IMR-90 (cell line): ENCODE results near the gene TGFB2. TPM values are rescaled to one million over a fixed set of nuclear protein-coding genes. Genes with fewer than 3 reads are reported as not detected.

Experiments used
- ATAC-seq: fragments of 200-7000 bp; cut with Tn5 transposase; 2 replicates; pipeline ENCODE4 v1.9.1; 2020; ENCODE audit warnings: low read depth, mild to moderate bottlenecking, moderate library complexity
- BruUV-seq: library from RNA; stranded (reverse); fragments of 400-500 nt; replicated peaks from 2 replicates; lab custom pipeline; 2021; lab: Mats Ljungman, UMichigan
- CTCF ChIA-PET: fragments of 300-600 bp; formaldehyde crosslinking; extraction: SDS; loops from one replicate; lab custom pipeline; 2021; ENCODE audit warnings: antibody characterized with exemption; lab: Yijun Ruan, JAX
- POLR2A ChIA-PET: fragments of 300-600 bp; sonication (Branson Sonifier 250); formaldehyde crosslinking; loops from one replicate; lab custom pipeline; 2022; ENCODE audit warnings: antibody characterized with exemption; ENCODE audit not compliant: unreplicated experiment; lab: Charles Lee
- DNase-seq: peaks from one replicate; pipeline ENCODE4 v3.0.0; 2013
- H2AFZ ChIP-seq: replicated peaks from 2 replicates; pipeline ENCODE3; 2013; ENCODE audit warnings: low read length, mild to moderate bottlenecking; ENCODE audit not compliant: poor library complexity
- H2AK5ac ChIP-seq: 2 replicates; pipeline ENCODE4 v1.6.1; 2013; ENCODE audit warnings: low read depth, low read length, inconsistent platforms
- H2AK9ac ChIP-seq: replicated peaks from 2 replicates; pipeline ENCODE3; 2013; ENCODE audit warnings: mild to moderate bottlenecking, low read depth, low read length, moderate library complexity; ENCODE audit not compliant: poor library complexity
- H2BK120ac ChIP-seq: 2 replicates; pipeline ENCODE4 v1.6.1; 2013; ENCODE audit warnings: low read depth, low read length, inconsistent platforms
- H2BK15ac ChIP-seq: 3 replicates; pipeline ENCODE4 v1.6.1; 2013; ENCODE audit warnings: low read depth, low read length, inconsistent platforms
- H2BK20ac ChIP-seq: 2 replicates; pipeline ENCODE4 v1.6.1; 2013; ENCODE audit warnings: low read depth, mild to moderate bottlenecking, inconsistent platforms, low read length, moderate library complexity
- H2BK5ac ChIP-seq: 2 replicates; pipeline ENCODE4 v1.6.1; 2013; ENCODE audit warnings: mild to moderate bottlenecking, low read depth, low read length, inconsistent platforms; ENCODE audit not compliant: poor library complexity, severe bottlenecking
- H3K14ac ChIP-seq: replicated peaks from 2 replicates; pipeline ENCODE4 v1.6.1; 2013; ENCODE audit warnings: low read depth, low read length, inconsistent platforms
- H3K18ac ChIP-seq: 2 replicates; pipeline ENCODE4 v1.6.1; 2013; ENCODE audit warnings: low read depth, low read length, control low read depth
- H3K23ac ChIP-seq: 2 replicates; pipeline ENCODE4 v1.6.1; 2013; ENCODE audit warnings: low read depth, low read length, inconsistent platforms
- H3K27ac ChIP-seq: 2 replicates; pipeline ENCODE4 v1.5.1; 2013; ENCODE audit warnings: mild to moderate bottlenecking, control low read depth, low read length; ENCODE audit not compliant: insufficient read depth
- H3K27me3 ChIP-seq: 2 replicates; pipeline ENCODE4 v1.6.1; 2013; ENCODE audit warnings: low read length; ENCODE audit not compliant: control insufficient read depth, insufficient read depth
- H3K36me3 ChIP-seq: 2 replicates; pipeline ENCODE4 v1.6.1; 2013; ENCODE audit warnings: low read length, mixed read lengths; ENCODE audit not compliant: control insufficient read depth, insufficient read depth
- H3K4ac ChIP-seq: 2 replicates; pipeline ENCODE4 v1.6.1; 2013; ENCODE audit warnings: low read depth, low read length, inconsistent platforms
- H3K4me1 ChIP-seq: 2 replicates; pipeline ENCODE4 v1.6.1; 2013; ENCODE audit warnings: low read length, mixed read lengths; ENCODE audit not compliant: control insufficient read depth, insufficient read depth
- H3K4me2 ChIP-seq: 2 replicates; pipeline ENCODE4 v1.6.1; 2013; ENCODE audit warnings: low read depth, mild to moderate bottlenecking, control low read depth, low read length, moderate library complexity
- H3K4me3 ChIP-seq: 2 replicates; pipeline ENCODE4 v1.5.1; 2013; ENCODE audit warnings: low read depth, mild to moderate bottlenecking, control low read depth, low read length, moderate library complexity; ENCODE audit not compliant: insufficient read depth
- H3K56ac ChIP-seq: 2 replicates; pipeline ENCODE4 v1.6.1; 2013; ENCODE audit warnings: low read length, inconsistent platforms; ENCODE audit not compliant: insufficient read depth; ENCODE audit errors: extremely low read depth
- H3K79me1 ChIP-seq, 2 experiments: 2 replicates each; pipeline ENCODE4 v1.6.1; 2013; ENCODE audit warnings: low read length in 2 of 2, inconsistent platforms in 1 of 2, low read depth in 1 of 2
- H3K9ac ChIP-seq: 2 replicates; pipeline ENCODE4 v1.6.1; 2013; ENCODE audit warnings: low read depth, low read length, control low read depth
- H3K9me1 ChIP-seq: 2 replicates; pipeline ENCODE4 v1.6.1; 2013; ENCODE audit warnings: low read length, inconsistent platforms; ENCODE audit not compliant: insufficient read depth
- H3K9me3 ChIP-seq: 2 replicates; pipeline ENCODE4 v1.6.1; 2013; ENCODE audit warnings: low read length; ENCODE audit not compliant: control insufficient read depth, insufficient read depth
- H4K20me1 ChIP-seq: 2 replicates; pipeline ENCODE4 v1.6.1; 2013; ENCODE audit warnings: low read length, inconsistent platforms; ENCODE audit not compliant: insufficient read depth
- H4K5ac ChIP-seq: 2 replicates; pipeline ENCODE4 v1.6.1; 2013; ENCODE audit warnings: mild to moderate bottlenecking, low read depth, low read length, control low read depth
- H4K8ac ChIP-seq, 2 experiments: 2 replicates each; pipeline ENCODE4 v1.6.1; 2013; ENCODE audit warnings: low read depth in 2 of 2, low read length in 2 of 2, control low read depth in 1 of 2, inconsistent platforms in 1 of 2
- H4K91ac ChIP-seq: 2 replicates; pipeline ENCODE4 v1.6.1; 2013; ENCODE audit warnings: low read depth, low read length, inconsistent platforms; ENCODE audit not compliant: insufficient read depth
- BHLHE40 ChIP-seq: fragments of 150-350 bp; IDR thresholded peaks from 2 replicates; pipeline ENCODE4 v1.6.1; 2016; ENCODE audit warnings: mild to moderate bottlenecking, low read depth, low read length
- CTCF ChIP-seq: conservative IDR thresholded peaks from 2 replicates; pipeline ENCODE4 v1.5.1; 2012; ENCODE audit warnings: mild to moderate bottlenecking, low read depth, low read length, improper control_type of control experiment
- MAFK ChIP-seq: IDR thresholded peaks from 2 replicates; pipeline ENCODE4 v1.6.1; 2012; ENCODE audit warnings: low read depth, low read length, improper control_type of control experiment
- NFE2L2 ChIP-seq: fragments of 150-350 bp; IDR thresholded peaks from 2 replicates; pipeline ENCODE4 v1.6.1; 2016; ENCODE audit warnings: low read depth, mild to moderate bottlenecking, low read length
- RAD21 ChIP-seq: IDR thresholded peaks from 2 replicates; pipeline ENCODE4 v1.6.1; 2012; ENCODE audit warnings: low read length, improper control_type of control experiment
- RFX5 ChIP-seq: IDR thresholded peaks from 2 replicates; pipeline ENCODE4 v1.8.0; 2012; ENCODE audit warnings: low read depth, mild to moderate bottlenecking, low read length, moderate library complexity
- SMC3 ChIP-seq: fragments of 150-350 bp; IDR thresholded peaks from 2 replicates; pipeline ENCODE4 v1.6.1; 2016; ENCODE audit warnings: low read depth, mild to moderate bottlenecking, antibody characterized with exemption, low read length, moderate library complexity
- WGBS, 2 experiments: methylation state at CpG; one replicate each; pipeline versions ENCODE4 v1.1.5 to v1.1.7; 2013; ENCODE audit warnings: missing lambda C conversion rate in 2 of 2; ENCODE audit not compliant: insufficient read length in 1 of 2; ENCODE audit errors: extremely low coverage in 2 of 2; 5-methylcytosine and 5-hydroxymethylcytosine counted together
- dilution Hi-C: fragments of 300-500 bp; cut with HindIII; formaldehyde crosslinking; loops from one replicate; pipeline ENCODE4 v1.14.3; 2018; ENCODE audit warnings: low sequenced_read_pairs; ENCODE audit not compliant: unreplicated experiment
- in situ Hi-C: fragments of 300-500 bp; cut with MboI; formaldehyde crosslinking; loops from 3 replicates; pipeline ENCODE4 v1.14.3; 2019; ENCODE audit warnings: low sequenced_read_pairs, inconsistent platforms, mixed read lengths
- intact Hi-C: fragments of 100-400 bp; cut with micrococcal nuclease; formaldehyde crosslinking; loops from 2 replicates; pipeline ENCODE4 v1.10.0; 2022
- polyA plus RNA-seq, 3 experiments: library from polyadenylated mRNA; depleted of rRNA; stranded (reverse); fragments of >200 nt; gene quantifications; 2 replicates each; pipeline ENCODE4 v1.2.3, GENCODE V29; 2012; ENCODE audit warnings: low replicate concordance in 1 of 3
- total RNA-seq: library from RNA; depleted of rRNA; stranded (reverse); fragments of >200 nt; gene quantifications from 2 replicates; pipeline ENCODE4 v1.2.3, GENCODE V29; 2012

Gene TGFB2
- total and polyA plus RNA-seq, 2 of the 4 experiments (the other 2 are of a cell fraction), result 3.7 to 3.8 TPM

- Histone ChIP-seq H3K9me3 (no peaks in the 10 kb centered on the region), H3K4me3 (no peak overlapping the region), H3K9ac (no peak overlapping the region), H2AFZ (no peak overlapping the region), H3K23ac (no peak overlapping the region), H2AK9ac (no peak overlapping the region), H4K91ac (no peak overlapping the region), H3K56ac (no peak overlapping the region), H3K27ac (no peak overlapping the region), H3K4me2 (no peak overlapping the region; the same call in 1 of the 2 replicates), H2BK120ac (no peak overlapping the region), H3K79me1 (peaks cover 4 to 14% of the 10 kb centered on the region in 2 experiments; a peak in 2 of 4 replicates), H3K4me1 (peaks cover 2% of the 10 kb centered on the region; the same call in 1 of the 2 replicates), H3K27me3 (no peaks in the 10 kb centered on the region), H3K18ac (no peak overlapping the region), H2BK5ac (no peak overlapping the region), H3K9me1 (no peaks in the 10 kb centered on the region), H4K5ac (no peak overlapping the region), H3K36me3 (no peaks in the 10 kb centered on the region), H4K8ac (no peak overlapping the region), H4K20me1 (no peaks in the 10 kb centered on the region), H2BK20ac (no peak overlapping the region), H2BK15ac (no peak overlapping the region), H2AK5ac (no peak overlapping the region), H3K14ac (no peak overlapping the region), H3K4ac (no peak overlapping the region)
- POLR2A ChIA-PET, result no interaction called here
- in situ Hi-C loops (no loop called here), dilution Hi-C loops (no loop called here), intact Hi-C loops (no loop called here)
- ATAC-seq, result peak; percentile 67
- no peak for TF ChIP-seq SMC3
- TF ChIP-seq NFE2L2, result no peak
- TF ChIP-seq CTCF, result no peak
- no peak for TF ChIP-seq MAFK
- TF ChIP-seq BHLHE40, result no peak
- TF ChIP-seq RAD21, result no peak
- TF ChIP-seq RFX5, result no peak
- 20% methylated on average over 2 of the region's 8 CpGs; no CpG with 5 or more reads in 1 of the 2 experiments for WGBS, 2 experiments
- DNase-seq, result peak; percentile 47
- BruUV-seq, result no TSS peak
- CTCF ChIA-PET, result interaction anchor here (0.5 kb wide), 1 partner anchor 644 kb away, joined by 4 read pairs; no protein-coding TSS in a partner anchor
Observed at GRCh38 chr1:218304281-218305039, 40.7 kb upstream of the TGFB2 start.
